HG02763 (cell line): Measurements from ENCODE around the gene LGALS7.
"Not testable (repeated sequence)": the region's sequence is repeated elsewhere in the genome, so short reads cannot be mapped to it uniquely, and the experiment has no call there.

Experiments
- ATAC-seq: cut with Tn5 transposase; IDR thresholded peaks from one replicate; pipeline ENCODE4 v1.9.1; 2021; ENCODE audit warnings: mild to moderate bottlenecking, moderate library complexity; ENCODE audit not compliant: unreplicated experiment

LGALS7 gene

DNA sequence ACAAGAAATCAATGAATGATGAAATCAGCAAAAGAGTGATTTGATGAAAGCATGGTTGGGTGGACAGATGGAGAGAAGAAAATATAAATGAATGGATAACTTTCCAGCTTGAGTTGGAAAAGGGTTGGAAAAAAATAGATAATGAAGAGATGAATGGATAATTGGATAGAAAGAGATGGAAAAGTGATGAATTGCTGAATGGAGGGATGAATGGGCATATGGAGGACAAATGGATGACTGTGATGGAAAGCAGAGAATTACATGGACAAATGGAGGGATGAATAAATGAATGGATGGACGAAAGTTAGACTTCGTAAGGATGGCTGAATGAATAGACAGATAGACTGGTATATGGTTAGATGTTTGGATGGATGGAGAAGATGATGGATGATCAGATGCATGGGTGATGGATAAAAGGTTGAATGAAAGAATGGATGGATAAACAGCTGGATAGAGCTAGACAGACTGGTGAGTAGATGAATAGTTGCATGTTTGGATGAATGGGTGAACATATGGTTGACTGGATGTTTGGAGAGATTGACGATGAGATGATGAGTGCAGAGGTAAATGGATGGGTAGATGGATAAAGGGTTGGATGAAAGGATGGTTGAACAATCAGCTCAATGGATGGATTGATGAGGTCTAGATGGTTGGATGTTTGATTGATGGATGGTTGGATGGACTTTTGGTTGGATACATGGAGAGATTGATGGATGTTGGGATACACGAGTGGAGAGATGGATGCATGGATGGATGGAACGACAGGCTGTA, 27.4 kb upstream of the LGALS7 start:
- ATAC-seq = no peak

DNA sequence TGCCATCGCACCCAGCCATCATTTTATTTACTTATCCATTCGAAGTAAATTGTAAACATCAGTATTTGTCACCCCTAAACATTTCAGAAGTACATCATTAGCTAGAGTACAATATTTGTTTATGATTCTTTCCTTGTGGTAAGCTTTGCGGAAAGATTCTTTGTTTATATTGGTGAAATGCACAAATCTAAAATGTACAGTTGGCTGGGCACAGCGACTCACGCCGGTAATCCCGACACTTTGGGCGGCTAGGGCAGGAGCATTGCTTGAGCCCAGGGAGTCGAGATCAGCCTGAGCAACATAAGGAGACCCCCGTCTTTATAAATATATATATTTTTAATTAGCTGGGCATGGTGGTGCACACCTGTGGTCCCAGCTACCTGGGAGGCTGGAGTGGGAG, 25.8 kb upstream of the LGALS7 start:
- ATAC-seq = no peak

DNA sequence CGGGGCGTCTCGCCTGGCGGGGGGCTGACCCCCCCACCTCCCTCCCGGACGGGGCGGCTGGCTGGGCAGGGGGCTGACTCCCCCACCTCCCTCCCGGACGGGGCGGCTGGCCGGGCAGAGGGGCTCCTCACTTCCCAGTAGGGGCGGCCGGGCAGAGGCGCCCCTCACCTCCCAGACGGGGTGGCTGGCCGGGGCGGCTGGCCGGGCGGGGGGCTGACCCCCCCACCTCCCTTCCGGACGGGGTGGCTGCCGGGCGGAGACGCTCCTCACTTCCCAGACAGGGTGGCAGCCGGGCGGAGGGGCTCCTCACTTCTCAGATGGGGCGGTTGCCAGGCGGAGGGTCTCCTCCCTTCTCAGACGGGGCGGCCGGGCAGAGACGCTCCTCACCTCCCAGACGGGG, 24.5 kb upstream of the LGALS7 start:
- ATAC-seq = not testable (repeated sequence)

DNA sequence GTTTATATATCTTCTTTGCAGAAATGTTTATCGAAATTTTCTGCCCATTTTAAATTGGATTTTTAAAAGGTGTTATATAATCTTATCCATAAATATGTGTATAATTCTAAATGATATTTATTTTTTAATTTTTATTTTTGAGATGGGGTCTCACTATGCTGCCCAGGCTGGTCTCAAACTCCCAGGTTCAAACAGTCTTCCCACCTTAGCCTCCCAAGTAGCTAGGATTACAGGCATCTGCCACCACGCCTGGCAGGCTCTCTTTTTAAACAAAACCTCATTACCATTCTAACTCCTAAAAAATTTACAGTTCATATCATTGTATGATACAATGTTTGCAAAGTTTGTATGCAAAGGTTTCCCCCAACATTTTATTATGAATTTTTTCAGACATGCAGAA, 22.8 kb upstream of the LGALS7 start:
- ATAC-seq = no peak

DNA sequence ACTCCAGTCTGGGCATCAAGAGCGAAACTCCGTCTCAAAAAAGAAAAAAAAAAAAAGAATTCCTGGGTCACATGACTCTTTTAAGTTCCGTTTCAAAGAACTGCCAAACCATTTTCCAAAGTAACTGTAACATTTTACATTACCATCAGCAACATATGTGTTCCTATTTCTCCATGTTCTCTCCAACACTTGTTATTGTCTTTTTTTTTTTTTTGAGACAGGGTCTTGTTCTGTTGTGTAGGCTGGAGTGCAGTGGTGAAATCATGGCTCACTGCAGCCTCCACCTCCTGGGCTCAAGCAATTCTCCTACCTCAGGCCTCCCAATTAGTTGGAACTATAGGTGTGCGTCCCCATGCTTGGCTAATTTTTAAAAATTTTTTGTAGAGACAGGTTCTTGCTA, 22.2 kb upstream of the LGALS7 start:
- ATAC-seq = no peak

DNA sequence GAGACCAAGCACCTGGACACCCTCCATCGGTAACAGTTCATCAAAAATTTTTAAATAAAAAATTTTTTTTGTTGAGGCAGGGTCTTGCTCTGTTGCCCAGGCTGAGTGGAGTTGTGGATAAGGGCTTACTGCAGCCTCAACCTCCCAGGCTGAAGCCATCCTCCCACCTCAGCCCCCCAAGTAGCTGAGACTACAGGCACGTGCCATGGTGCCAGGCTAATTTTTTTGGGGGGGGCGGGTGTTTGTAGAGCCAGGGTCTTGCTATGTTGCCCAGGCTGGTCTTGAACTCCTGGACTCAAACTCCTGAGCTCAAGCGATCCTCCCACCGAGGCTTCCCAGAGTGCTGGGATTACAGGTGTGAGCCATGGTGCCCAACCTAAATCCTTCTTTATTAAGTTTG, 20.4 kb upstream of the LGALS7 start:
- ATAC-seq = no peak

DNA sequence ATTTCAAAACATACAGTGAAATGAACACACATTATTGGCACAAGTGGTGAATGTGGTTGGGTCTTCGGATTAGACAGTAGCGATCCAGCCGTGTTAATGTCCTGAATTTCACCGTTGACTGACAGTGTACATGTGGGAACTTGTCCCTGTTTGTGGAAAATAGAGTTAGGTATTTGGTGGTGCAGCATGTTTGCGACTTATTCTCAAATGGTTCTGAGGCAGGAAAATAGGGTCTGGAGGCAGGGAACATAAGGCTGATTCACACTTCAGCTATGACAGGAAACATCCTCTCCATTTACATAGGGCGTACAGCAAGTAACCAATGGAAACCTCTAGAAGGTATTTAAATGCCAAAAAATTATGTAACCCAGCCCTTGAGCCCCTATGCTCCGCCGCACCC, 19.9 kb upstream of the LGALS7 start:
- ATAC-seq = no peak

DNA sequence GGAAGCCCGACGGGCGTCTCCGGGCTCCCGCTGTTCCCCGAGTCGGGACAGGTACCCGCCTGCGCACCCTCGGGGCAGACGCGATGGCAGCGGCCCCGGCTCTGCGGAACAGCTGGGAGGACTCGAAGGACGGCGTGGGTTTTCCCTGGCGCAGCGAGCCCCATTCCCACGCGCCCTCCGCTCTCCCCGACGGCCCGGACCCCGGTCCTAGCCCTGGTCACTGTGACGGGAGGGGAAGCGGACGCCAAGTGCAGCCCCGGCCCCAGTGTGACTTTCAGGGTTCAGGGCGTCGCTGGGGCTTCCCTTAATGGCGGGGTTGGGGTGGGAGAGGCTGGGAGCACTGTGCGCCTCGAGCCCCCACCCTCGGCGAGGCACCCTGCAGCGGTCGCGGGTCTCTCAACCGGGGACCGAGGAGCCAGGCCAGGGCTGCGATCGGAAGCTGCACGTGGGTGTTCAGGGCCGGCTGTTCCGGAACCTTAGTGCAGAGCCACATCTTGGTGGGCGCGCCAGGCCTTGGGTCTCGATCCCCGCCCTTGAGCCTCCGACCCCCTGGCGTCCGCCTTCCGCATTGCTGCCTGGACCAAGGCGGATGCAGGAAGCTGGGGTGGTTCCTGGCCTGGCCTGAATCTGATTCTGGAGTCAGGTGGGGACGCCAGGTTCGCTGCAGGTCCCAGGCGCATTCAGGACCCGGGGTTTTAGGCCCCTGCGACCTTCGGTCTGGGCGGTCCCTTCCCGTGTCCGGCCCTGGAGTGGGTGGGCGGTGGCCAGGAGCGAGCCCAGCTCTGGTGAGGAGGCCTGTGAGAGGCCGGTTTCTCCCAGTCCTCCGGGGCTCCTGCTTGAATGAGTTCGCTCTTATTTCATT, 19.2 kb upstream of the LGALS7 start:
- no peak for ATAC-seq

DNA sequence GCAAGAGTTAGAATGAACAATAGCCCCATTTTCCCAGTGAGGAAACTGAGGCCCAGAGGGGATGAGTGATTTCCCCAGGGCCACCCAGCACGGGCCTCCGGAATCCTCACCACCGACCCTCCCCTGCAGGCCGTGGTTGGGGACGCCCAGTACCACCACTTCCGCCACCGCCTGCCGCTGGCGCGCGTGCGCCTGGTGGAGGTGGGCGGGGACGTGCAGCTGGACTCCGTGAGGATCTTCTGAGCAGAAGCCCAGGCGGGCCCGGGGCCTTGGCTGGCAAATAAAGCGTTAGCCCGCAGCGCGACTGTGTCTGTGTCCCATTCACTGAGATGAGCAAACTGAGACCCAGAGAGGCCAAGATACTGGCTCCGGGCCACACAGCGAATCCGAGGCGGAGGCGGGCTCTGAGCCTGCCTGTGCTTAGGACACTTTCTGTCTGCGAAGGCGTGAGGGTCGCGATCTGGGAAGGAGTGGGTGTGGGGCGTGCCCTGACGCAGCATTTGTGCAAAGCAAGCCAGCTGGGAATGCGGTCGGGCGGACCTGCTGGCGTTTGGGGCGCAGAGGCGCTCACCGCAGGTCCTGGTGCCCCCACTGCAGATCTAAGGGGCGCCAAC, 18.2 kb upstream of the LGALS7 start:
- ATAC-seq = peak; percentile 52

DNA sequence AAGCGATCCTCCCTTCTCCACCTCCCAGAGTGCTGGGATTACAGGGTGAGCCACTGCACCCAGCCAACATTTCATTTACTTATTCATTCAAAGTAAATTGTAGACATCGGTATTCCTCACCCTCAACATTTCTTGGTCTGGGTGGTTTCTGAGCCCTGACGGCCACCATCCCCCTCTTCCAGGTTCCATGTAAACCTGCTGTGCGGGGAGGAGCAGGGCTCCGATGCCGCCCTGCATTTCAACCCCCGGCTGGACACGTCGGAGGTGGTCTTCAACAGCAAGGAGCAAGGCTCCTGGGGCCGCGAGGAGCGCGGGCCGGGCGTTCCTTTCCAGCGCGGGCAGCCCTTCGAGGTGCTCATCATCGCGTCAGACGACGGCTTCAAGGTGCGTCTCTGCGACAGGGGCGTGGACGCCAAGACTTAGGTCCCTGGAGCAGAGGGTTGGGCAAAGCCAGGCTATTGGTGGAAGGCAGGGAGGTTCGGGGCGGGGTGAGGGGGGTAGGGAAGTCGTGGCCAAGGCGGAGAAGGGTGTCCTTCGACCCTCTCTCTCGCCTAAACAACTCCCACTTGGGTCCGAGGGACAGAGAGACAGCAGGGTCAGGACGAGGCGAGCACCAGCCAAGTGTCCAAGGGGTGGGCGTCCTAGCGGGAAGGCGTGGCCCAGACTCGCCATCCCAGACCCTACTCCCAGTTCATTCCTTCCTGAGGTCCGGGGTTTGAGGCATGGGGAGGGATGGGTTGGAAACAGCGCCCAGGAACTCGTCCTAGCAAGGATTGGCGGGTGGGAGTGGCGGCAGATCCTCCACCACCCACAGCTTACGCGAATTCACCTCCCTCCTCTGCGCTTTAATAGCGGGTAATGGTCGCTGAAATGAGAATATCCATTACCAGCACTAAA, 17.4 kb upstream of the LGALS7 start:
- not testable (repeated sequence) for ATAC-seq

DNA sequence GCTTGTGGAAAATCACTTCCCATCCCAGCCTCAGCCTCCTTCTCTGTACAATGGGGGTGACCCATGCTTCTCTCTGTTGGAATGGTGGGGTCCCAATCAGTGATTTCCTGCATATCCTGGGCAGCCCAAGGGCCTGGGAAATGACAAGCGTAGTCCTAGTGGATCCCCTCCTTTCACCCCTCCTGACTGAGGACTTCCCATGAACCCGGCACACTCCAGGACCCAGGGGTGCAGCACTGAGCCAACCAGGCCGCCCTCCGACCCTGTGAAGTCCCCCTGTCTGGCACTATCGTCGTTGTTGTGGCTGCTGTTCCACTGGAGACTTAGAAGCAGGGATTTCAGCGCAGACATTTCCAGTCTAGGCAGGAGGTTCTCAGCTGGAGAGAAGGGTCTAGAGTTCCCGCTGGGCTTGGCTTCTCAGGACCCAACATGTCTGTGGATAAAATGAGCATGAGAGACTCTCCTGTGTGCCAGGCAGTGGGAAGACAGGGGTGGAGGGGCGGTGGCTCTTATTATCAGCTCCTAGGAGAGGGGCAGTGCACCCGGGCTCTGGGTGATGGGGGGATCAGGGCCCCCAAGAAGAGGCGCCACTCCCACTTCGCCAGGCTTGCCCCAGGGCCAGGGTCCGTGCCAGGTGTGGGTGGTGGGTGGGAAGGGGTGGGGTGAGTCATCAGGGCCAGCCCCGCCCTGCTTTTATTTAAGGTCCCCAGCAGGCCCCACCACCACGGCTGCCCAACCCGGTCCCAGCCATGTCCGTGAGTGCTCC, 15.3 kb upstream of the LGALS7 start, which contains the start of gene LGALS7B:
Gene LGALS7B, plus strand, starts transcription at position 723 of the 766 bp plus-strand sequence. Its CDS starts 27 bp downstream, at position 750.
- ATAC-seq = no peak

DNA sequence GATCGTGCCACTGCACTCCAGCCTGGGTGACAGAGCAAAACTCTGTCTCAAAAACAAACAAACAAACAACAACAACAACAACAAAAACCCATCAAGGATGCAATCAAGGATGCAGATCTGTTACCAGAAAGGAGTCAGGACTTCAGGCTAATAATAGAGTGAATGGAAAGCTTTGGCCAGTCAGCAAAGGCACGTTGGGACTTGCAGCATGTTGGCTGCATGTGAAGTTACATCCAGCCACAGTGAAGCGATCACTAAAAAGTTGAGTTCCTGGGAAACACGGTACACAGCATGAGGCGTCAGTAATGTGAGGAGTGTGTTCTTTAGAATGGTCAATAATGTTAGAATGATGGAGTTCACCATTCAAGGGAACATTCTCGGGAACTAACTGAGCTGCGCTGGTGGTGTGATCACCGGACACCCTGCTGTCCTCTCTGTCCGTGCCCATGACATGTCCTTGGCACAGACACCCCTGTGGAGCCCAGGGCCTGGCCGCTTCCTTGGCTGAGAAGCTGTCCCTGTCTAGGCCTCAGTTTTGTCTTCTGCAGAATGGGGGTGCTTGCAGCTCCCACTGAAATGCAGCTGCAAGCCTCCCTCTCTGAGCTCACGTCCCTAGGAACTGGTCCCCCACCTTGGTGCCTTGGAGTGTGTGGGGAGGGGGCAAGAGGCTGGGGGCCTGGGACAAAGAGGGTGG, 13.4 kb upstream of the LGALS7 start:
- ATAC-seq = no peak

DNA sequence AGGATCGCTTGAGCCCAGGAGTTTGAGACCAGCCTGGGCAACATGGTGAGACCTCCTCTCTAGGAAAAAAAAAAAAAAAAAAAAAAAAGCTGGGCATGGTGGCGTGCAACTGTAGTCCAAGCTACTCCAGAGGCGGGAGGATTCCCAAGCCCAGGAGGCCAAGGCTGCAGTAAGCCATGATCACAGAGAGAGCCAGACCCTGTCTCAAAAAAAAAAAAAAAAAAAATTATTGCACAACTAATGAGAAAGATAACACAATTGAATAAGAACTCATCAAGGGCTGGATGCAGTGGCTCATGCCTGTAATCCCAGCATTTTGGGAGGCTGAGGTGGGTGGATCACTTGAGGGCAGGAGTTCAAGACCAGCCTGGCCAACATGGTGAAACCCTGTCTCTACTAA, 12.7 kb upstream of the LGALS7 start:
- not testable (repeated sequence) for ATAC-seq

DNA sequence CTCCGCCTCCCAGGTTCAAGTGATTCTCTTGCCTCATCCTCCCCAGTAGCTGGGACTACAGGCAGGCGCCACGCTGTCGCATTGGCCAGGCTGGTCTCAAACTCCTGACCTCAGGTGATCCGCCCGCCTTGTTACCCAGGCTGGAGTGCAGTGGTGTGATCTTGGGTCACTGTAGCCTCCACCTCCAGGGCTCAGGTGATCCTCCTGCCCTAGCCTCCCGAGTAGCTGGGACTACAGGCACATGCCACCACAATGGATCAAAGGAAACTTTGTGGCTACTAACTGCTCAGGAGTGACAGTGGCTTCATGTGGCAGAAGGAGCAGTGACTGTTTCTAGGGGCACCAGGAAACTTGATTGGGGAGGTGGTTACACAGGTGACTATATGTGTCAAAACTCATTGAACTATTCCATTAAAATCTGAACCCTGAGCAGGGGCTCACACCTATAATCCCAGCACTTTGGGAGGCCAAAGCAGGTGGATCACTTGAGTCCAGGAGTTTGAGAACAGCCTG, 11.9 kb upstream of the LGALS7 start:
- ATAC-seq = no peak

DNA sequence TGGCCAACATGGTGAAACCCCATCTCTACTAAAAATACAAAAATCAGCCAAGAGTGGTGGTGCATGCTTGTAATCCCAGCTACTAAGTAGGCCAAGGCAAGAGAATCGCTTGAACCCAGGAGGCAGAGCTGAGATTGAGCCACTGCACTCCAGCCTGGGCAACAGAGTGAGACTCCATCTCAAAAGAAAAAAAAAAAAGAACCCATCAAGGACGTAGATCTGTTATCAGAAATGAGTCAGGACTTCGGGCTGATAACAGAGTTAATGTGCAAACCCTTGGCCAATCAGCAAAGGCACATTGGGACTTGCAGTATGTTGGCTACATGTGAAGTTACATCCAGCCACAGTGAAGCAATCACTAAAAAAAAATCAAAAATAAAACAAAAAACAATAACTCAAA, 10.9 kb upstream of the LGALS7 start:
- no peak for ATAC-seq

DNA sequence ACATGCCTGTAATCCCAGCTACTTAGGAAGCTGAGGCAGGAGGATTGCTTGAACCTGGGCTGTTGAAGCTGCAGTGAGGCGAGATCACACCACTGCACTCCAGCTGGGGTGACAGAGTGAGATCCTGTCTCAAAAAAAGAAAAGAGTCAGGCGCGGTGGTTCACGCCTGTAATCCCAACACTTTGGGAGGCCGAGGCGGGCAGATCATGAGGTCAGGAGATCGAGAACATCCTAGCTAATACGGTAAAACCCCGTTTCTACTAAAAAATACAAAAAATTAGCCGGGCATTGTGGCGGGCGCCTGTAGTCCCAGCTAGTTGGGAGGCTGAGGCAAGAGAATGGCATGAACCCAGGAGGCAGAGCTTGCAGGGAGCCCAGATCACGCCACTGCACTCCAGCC, 8.9 kb upstream of the LGALS7 start:
- not testable (repeated sequence) for ATAC-seq

DNA sequence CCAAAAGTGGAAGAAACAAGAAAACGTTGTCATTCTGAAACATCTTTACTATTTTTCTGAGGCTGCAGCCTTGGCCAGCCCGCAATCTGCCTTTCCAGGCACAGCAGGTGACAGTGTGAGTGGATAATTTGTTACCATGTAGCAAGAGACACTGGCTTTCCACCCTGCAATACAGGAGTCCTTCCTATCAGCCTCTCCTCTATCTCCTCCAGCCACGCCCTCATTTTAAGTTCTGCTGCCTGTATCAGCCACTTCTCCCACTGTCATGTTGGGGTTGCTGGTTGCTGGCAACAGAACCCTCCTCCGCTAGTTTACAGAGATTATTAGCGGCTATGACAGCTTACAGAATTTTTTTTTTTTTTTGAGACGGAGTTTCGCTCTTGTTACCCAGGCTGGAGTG, 7.7 kb upstream of the LGALS7 start:
- no peak for ATAC-seq

DNA sequence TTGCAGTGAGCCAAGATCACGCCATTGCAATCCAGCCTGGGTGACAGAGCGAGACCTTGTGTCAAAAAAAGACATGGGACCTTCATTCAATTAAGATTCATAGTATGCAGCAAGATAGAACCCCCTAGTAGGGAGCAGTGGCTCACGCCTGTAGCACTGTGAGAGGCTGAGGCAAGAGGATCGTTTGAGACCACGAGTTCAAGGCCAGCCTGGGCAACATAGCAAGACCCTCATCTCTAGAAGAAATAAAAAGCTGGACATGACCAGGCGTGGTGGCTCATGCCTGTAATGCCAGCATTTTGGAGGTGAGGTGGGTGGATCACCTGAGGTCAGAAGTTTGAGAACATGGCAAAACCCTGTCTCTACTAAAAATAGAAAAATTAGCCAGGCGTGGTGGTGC, 7.1 kb upstream of the LGALS7 start:
- no peak for ATAC-seq

DNA sequence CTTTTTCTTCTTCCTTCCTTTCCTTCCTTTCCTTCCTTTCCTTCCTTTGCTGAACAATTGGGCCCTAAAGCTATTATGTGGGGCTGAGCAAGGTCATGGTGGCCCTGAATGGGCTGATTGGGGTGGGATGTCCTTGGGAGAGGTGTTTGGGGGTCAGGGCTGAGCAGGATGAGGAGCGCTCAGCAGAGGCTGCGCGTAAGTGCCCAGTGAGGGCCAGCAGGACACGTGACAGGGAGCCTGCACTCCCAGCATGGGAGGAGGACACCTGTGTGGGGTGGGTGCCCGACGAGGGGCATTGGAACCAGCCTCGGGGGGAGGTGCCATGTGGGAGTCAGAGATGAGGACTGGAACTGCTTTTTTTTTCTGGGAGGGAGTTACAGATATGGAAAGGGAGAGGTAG, 5.4 kb upstream of the LGALS7 start:
- no peak for ATAC-seq
